Measurements from ENCODE around the gene RAI1.

The RAI1 gene

GRCh38 chr17:17700251-17700969, 19.2 kb downstream of the RAI1 start:
- no peak for DNase-seq (ENCODE audit: low read depth)

GRCh38 chr17:17701112-17701511, 19.9 kb downstream of the RAI1 start:
- DNase-seq (ENCODE audit: low read depth), result no peak

- DNase-seq (ENCODE audit: low read depth), result no peak
Measured at GRCh38 chr17:17701658-17702057, 20.4 kb downstream of the RAI1 start.

- DNase-seq (ENCODE audit: low read depth), result no peak
Measured at GRCh38 chr17:17702449-17703139, 21.3 kb downstream of the RAI1 start.

GRCh38 chr17:17703140-17703919, 22.1 kb downstream of the RAI1 start:
- no peak for DNase-seq (ENCODE audit: low read depth)

- DNase-seq (ENCODE audit: low read depth), result no peak
Measured at GRCh38 chr17:17704931-17705330, 23.7 kb downstream of the RAI1 start.

GRCh38 chr17:17706140-17707060, 25.1 kb downstream of the RAI1 start:
- DNase-seq (ENCODE audit: low read depth), result no peak

- no peak for DNase-seq (ENCODE audit: low read depth)
Measured at GRCh38 chr17:17708295-17708694, 27.0 kb downstream of the RAI1 start.

GRCh38 chr17:17708816-17709215, 27.6 kb downstream of the RAI1 start:
- no peak for DNase-seq (ENCODE audit: low read depth)

GRCh38 chr17:17709815-17710321, 28.6 kb downstream of the RAI1 start:
- DNase-seq (ENCODE audit: low read depth), result no peak

- DNase-seq (ENCODE audit: low read depth), result no peak
Measured at GRCh38 chr17:17710355-17710727, 29.1 kb downstream of the RAI1 start.

- DNase-seq (ENCODE audit: low read depth), result no peak
Measured at GRCh38 chr17:17710728-17711541, 29.7 kb downstream of the RAI1 start.

GRCh38 chr17:17711641-17712162, 30.4 kb downstream of the RAI1 start:
- DNase-seq (ENCODE audit: low read depth), result no peak

- DNase-seq (ENCODE audit: low read depth), result no peak
Measured at GRCh38 chr17:17712268-17712924, 31.1 kb downstream of the RAI1 start.

GRCh38 chr17:17713839-17714238, 32.6 kb downstream of the RAI1 start:
- no peak for DNase-seq (ENCODE audit: low read depth)

GRCh38 chr17:17714261-17714866, 33.1 kb downstream of the RAI1 start:
- DNase-seq (ENCODE audit: low read depth), result no peak

GRCh38 chr17:17714879-17715278, 33.6 kb downstream of the RAI1 start:
- no peak for DNase-seq (ENCODE audit: low read depth)

- no peak for DNase-seq (ENCODE audit: low read depth)
Measured at GRCh38 chr17:17716837-17717523, 35.7 kb downstream of the RAI1 start.

GRCh38 chr17:17718251-17718650, 37.0 kb downstream of the RAI1 start:
- DNase-seq (ENCODE audit: low read depth), result no peak

All from activated gamma-delta T cell treated with anti-CD3 and anti-CD28 coated beads, Interleukin-2, amount 50 U/mL, for 16 hours (primary cell).